Spleen (tissue), 11 donors: ENCODE measurements around the gene TMEM208. TPM values are rescaled to one million over a fixed set of nuclear protein-coding genes. Genes with fewer than 3 reads are reported as not detected.

Experiments used
- DNase-seq: peaks from one replicate; pipeline ENCODE4 v3.0.0-alpha.2; 2020
- H3K27ac ChIP-seq, 8 donors: fragments of 200-600 bp; sonication (generic) in 7 of 8; 1 replicate in 4 of 8; 2 replicates in 4 of 8; pipeline versions ENCODE4 v1.5.0 to v1.8.0; 2016 to 2021; ENCODE audit warnings: inconsistent platforms in 4 of 8, mild to moderate bottlenecking in 4 of 8, moderate library complexity in 1 of 8
- H3K27me3 ChIP-seq, 7 donors: fragments of 200-600 bp; sonication (generic) in 6 of 7; replicated peaks in 1 of 7; 1 replicate in 4 of 7; 2 replicates in 3 of 7; pipeline versions ENCODE4 v1.5.0 to v1.8.0; 2016 to 2021; ENCODE audit warnings: inconsistent platforms in 3 of 7, mild to moderate bottlenecking in 1 of 7
- H3K36me3 ChIP-seq, 6 donors: fragments of 200-600 bp; sonication (generic) in 5 of 6; 1 replicate in 4 of 6; 2 replicates in 2 of 6; pipeline versions ENCODE4 v1.5.0 to v1.8.0; 2016 to 2021; ENCODE audit warnings: inconsistent platforms in 2 of 6
- H3K4me1 ChIP-seq, 6 donors: fragments of 200-600 bp; sonication (generic) in 5 of 6; 1 replicate in 3 of 6; 2 replicates in 3 of 6; pipeline versions ENCODE4 v1.5.0 to v1.8.0; 2016 to 2021; ENCODE audit warnings: inconsistent platforms in 3 of 6
- H3K4me3 ChIP-seq, 8 donors: fragments of 200-600 bp; sonication (generic) in 7 of 8; 1 replicate in 4 of 8; 2 replicates in 4 of 8; pipeline versions ENCODE4 v1.5.0 to v1.8.0; 2016 to 2021; ENCODE audit warnings: inconsistent platforms in 4 of 8, mild to moderate bottlenecking in 4 of 8, moderate library complexity in 2 of 8
- H3K9me3 ChIP-seq, 8 donors: fragments of 200-600 bp; sonication (generic) in 7 of 8; 1 replicate in 4 of 8; 2 replicates in 4 of 8; pipeline versions ENCODE4 v1.5.0 to v1.8.0; 2016 to 2021; ENCODE audit warnings: inconsistent platforms in 4 of 8
- POLR2A ChIP-seq, 3 donors: fragments of 450-650 bp; IDR thresholded peaks; one replicate each; pipeline ENCODE4 v1.5.1; 2017; ENCODE audit warnings: antibody characterized with exemption in 3 of 3, mild to moderate bottlenecking in 1 of 3
- POLR2AphosphoS5 ChIP-seq, 3 donors: sonication (generic); formaldehyde crosslinking; IDR thresholded peaks; one replicate each; pipeline ENCODE4 v1.5.1; 2017; ENCODE audit warnings: antibody characterized with exemption in 3 of 3
- WGBS, 5 donors: extraction: QIAGEN DNeasy Blood & Tissue Kit in 3 of 5; methylation state at CpG; one replicate each; pipeline versions ENCODE4 v1.1.5 to v1.1.7; 2013 to 2018; 5-methylcytosine and 5-hydroxymethylcytosine counted together
- intact Hi-C: fragments of 100-400 bp; cut with DNase I; formaldehyde crosslinking; loops from one replicate; pipeline ENCODE4 v1.15.0; 2023; ENCODE audit warnings: low total_unique reads
- polyA plus RNA-seq, 3 donors: library from polyadenylated mRNA; stranded (reverse); fragments of 200-250 nt; gene quantifications; one replicate each; pipeline ENCODE4 v1.2.1, GENCODE V29; 2013
- total RNA-seq, 7 donors: library from RNA; depleted of rRNA in 3 of 7; stranded (reverse); fragments of >200 nt in 3 of 7; fragmentation: NEBNext Ultra II Directional in 4 of 7; extraction: Animal tissue kit (Norgen Biotek cat#: 25700) in 4 of 7; gene quantifications; one replicate each; pipeline versions ENCODE4 v1.1.0 to v1.2.1, GENCODE V29; 2016 to 2021
- TF ChIP-seq, protein P1 (sequence below), 11 experiments: fragments of 200-600 bp in 7 of 11; fragments of 450-650 bp in 4 of 11; sonication (generic) in 4 of 11; IDR thresholded peaks in 8 of 11; conservative IDR thresholded peaks in 3 of 11; 1 replicate in 7 of 11; 2 replicates in 4 of 11; pipeline versions ENCODE4 v1.4.0 to v1.8.0; 2016 to 2021; ENCODE audit warnings: antibody characterized with exemption in 11 of 11, inconsistent platforms in 4 of 11, mild to moderate bottlenecking in 1 of 11
- donor health status: healthy with polysubstance abuse.
- donor health status: DM: no; HTN: no; CAD: no; lungs with moderate emphysema.
- donor health status: DM: no; HTN: no; CAD: no.
- donor health status: Bipolar disorder and iron deficiency.
- donor health status: healthy.
- donor health status: DM: no; HTN: no; CAD: no.
- donor health status: DM: yes; HTN: yes; CAD: no.

Gene TMEM208
- total and polyA plus RNA-seq, 10 donors, result 28.1 to 68.7 (median 35.8) TPM

GRCh38 chr16:67268136-67268579, 41.2 kb downstream of the TMEM208 start:
- Histone ChIP-seq H3K4me1 (peaks cover 0 to 30% (median 6%) of the 10 kb centered on the region in 6 donors), H3K4me3 (no peak overlapping the region), H3K27ac (peak overlapping the region in 2 of 8 donors; percentile 15 to 47), H3K9me3 (no peaks in the 10 kb centered on the region), H3K36me3 (peaks cover 0 to 21% (median 0%) of the 10 kb centered on the region in 6 donors), H3K27me3 (no peaks in the 10 kb centered on the region)
- 61 to 82% (median 75%) methylated on average over 5 of the region's 5 CpGs for WGBS, 5 donors
- intact Hi-C loops, result loop anchor here (10.0 kb wide), 1 partner anchor 137 kb away; no protein-coding TSS in a partner anchor
- DNase-seq, result peak; percentile 73
- TF ChIP-seq POLR2AphosphoS5 (IDR thresholded peaks at IDR 0.05), result peak in 2 of 3 donors; percentile 45 to 68
- no peak for TF ChIP-seq POLR2A (IDR thresholded peaks at IDR 0.05)
- TF ChIP-seq, protein P1, sequence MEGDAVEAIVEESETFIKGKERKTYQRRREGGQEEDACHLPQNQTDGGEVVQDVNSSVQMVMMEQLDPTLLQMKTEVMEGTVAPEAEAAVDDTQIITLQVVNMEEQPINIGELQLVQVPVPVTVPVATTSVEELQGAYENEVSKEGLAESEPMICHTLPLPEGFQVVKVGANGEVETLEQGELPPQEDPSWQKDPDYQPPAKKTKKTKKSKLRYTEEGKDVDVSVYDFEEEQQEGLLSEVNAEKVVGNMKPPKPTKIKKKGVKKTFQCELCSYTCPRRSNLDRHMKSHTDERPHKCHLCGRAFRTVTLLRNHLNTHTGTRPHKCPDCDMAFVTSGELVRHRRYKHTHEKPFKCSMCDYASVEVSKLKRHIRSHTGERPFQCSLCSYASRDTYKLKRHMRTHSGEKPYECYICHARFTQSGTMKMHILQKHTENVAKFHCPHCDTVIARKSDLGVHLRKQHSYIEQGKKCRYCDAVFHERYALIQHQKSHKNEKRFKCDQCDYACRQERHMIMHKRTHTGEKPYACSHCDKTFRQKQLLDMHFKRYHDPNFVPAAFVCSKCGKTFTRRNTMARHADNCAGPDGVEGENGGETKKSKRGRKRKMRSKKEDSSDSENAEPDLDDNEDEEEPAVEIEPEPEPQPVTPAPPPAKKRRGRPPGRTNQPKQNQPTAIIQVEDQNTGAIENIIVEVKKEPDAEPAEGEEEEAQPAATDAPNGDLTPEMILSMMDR (IDR thresholded peaks at IDR 0.05 in 8 of 11, conservative IDR thresholded peaks at IDR 0.05 in 3 of 11), result no peak

- Histone ChIP-seq H3K27me3 (no peaks in the 10 kb centered on the region), H3K36me3 (peaks cover 0 to 21% (median 0%) of the 10 kb centered on the region in 6 donors), H3K9me3 (no peaks in the 10 kb centered on the region), H3K4me3 (no peak overlapping the region), H3K27ac (no peak overlapping the region), H3K4me1 (peaks cover 0 to 30% (median 6%) of the 10 kb centered on the region in 6 donors)
- intact Hi-C loops, result loop anchor here (10.0 kb wide), 1 partner anchor 135 kb away; no protein-coding TSS in a partner anchor
- no peak for DNase-seq
- TF ChIP-seq POLR2AphosphoS5 (IDR thresholded peaks at IDR 0.05) (no peak), POLR2A (IDR thresholded peaks at IDR 0.05) (no peak)
- TF ChIP-seq, protein P1 (IDR thresholded peaks at IDR 0.05 in 8 of 11, conservative IDR thresholded peaks at IDR 0.05 in 3 of 11), result no peak
- 65 to 85% (median 77%) methylated on average over 5 of the region's 5 CpGs for WGBS, 5 donors
Measured at GRCh38 chr16:67269766-67270165, 42.8 kb downstream of the TMEM208 start.

DNA sequence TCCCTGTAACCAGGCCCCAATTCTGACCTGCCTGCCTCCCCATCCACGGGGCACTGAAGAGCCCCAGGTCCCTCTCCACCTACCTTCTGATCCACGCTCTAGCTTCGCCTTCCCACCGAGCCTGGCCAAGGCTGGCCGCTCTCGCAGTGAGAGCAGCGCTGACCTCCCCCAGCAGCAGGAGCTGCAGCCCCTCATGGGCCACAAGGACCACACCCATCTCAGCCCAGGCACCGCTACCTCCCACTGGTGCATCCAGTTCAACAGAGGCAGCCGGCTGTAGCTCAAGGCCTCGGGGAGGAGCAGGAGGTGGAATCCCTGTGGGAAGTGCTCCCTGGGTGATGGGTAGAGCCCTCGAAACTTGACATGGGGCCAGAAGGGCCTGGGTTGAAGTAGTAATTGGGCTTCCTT, 44.0 kb downstream of the TMEM208 start:
- no peak overlapping the region for H3K27ac ChIP-seq
- peak in 2 of 3 donors; percentile 21 to 48 for TF ChIP-seq POLR2AphosphoS5 (IDR thresholded peaks at IDR 0.05)
- TF ChIP-seq, protein P1 (IDR thresholded peaks at IDR 0.05 in 8 of 11, conservative IDR thresholded peaks at IDR 0.05 in 3 of 11), result no peak
- peaks cover 0 to 27% (median 6%) of the 10 kb centered on the region in 6 donors for H3K4me1 ChIP-seq
- H3K9me3 ChIP-seq, result no peaks in the 10 kb centered on the region
- H3K36me3 ChIP-seq, result peaks cover 0 to 29% (median 0%) of the 10 kb centered on the region in 6 donors
- WGBS, 5 donors, result 86 to 94% (median 91%) methylated on average over 9 to 11 of the region's 11 CpGs
- H3K4me3 ChIP-seq, result no peak overlapping the region
- no peaks in the 10 kb centered on the region for H3K27me3 ChIP-seq
- intact Hi-C loops, result no loop called here
- DNase-seq, result peak; percentile 66

DNA sequence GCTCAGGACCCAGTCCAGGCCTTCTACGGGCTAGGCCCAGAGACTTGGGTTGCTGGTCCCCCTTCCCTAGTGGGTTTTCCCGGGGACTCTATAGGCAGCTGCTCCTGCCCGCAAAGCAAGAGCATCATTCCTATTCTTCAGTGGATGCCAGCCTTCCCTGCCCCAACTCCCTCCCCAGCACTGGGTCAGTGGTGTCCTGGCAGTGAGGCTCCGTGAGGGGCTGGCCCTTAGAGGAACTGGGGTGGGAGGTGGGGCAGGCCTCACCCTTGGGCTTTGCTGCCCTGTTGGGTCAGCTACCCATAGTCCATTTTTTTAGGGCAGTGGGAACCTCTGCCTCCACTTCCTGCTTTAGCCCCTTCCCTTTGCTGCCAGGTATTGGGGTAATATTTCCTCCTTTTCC, 44.5 kb downstream of the TMEM208 start:
- DNase-seq, result peak; percentile 52
- no peaks in the 10 kb centered on the region for H3K9me3 ChIP-seq
- WGBS, 5 donors, result 90 to 98% (median 94%) methylated on average over 4 of the region's 4 CpGs
- TF ChIP-seq POLR2AphosphoS5 (IDR thresholded peaks at IDR 0.05) (no peak), POLR2A (IDR thresholded peaks at IDR 0.05) (no peak)
- TF ChIP-seq, protein P1 (IDR thresholded peaks at IDR 0.05 in 8 of 11, conservative IDR thresholded peaks at IDR 0.05 in 3 of 11), result no peak
- no peak overlapping the region for H3K4me3 ChIP-seq
- H3K27ac ChIP-seq, result peak overlapping the region in 1 of 8 donors; percentile 27
- H3K27me3 ChIP-seq, result no peaks in the 10 kb centered on the region
- peaks cover 0 to 21% (median 5%) of the 10 kb centered on the region in 6 donors for H3K4me1 ChIP-seq
- H3K36me3 ChIP-seq, result peaks cover 0 to 34% (median 0%) of the 10 kb centered on the region in 6 donors
- intact Hi-C loops, result no loop called here
